ENCODE results near the gene ADORA1. TPM values are rescaled to one million over a fixed set of nuclear protein-coding genes. Genes with fewer than 3 reads are reported as not detected.

The ADORA1 gene
- total and polyA plus RNA-seq, 2 of the 4 experiments (the other 2 are of a cell fraction), result 0.36 to 0.56 TPM

- no TSS peak for BruUV-seq (replicated peaks)
- Histone ChIP-seq H3K9ac (ENCODE audit: low read depth, low read length) (no peak overlapping the region), H2AK9ac (replicated peaks; ENCODE audit: low read depth, low read length, poor library complexity) (no peak overlapping the region), H2BK120ac (ENCODE audit: low read depth, low read length) (no peak overlapping the region), H3K18ac (ENCODE audit: low read depth, low read length) (no peak overlapping the region), H3K9me1 (ENCODE audit: insufficient read depth, low read length) (no peaks in the 10 kb centered on the region), H3K4me3 (ENCODE audit: insufficient read depth, low read depth, low read length) (no peak overlapping the region), H3K23ac (ENCODE audit: low read depth, low read length) (no peak overlapping the region), H2AK5ac (ENCODE audit: low read depth, low read length) (peak overlapping the region; percentile 5; the same call in 1 of the 2 replicates), H3K79me1 (ENCODE audit: low read depth in 1 of 2, low read length in 2 of 2) (no peaks in the 10 kb centered on the region), H4K8ac (ENCODE audit: low read depth in 2 of 2, low read length in 2 of 2) (no peak overlapping the region), H4K5ac (ENCODE audit: low read depth, low read length) (no peak overlapping the region; the same call in 1 of the 2 replicates), H4K20me1 (ENCODE audit: insufficient read depth, low read length) (no peaks in the 10 kb centered on the region), H2BK5ac (ENCODE audit: low read depth, low read length, poor library complexity, severe bottlenecking) (no peak overlapping the region), H3K4me1 (ENCODE audit: control insufficient read depth, insufficient read depth, low read length) (peaks cover 21% of the 10 kb centered on the region), H2BK15ac (ENCODE audit: low read depth, low read length) (no peak overlapping the region; the same call in 2 of the 3 replicates), H3K36me3 (ENCODE audit: control insufficient read depth, insufficient read depth, low read length) (no peaks in the 10 kb centered on the region), H4K91ac (ENCODE audit: insufficient read depth, low read depth, low read length) (no peak overlapping the region), H3K9me3 (ENCODE audit: control insufficient read depth, insufficient read depth, low read length) (no peaks in the 10 kb centered on the region), H3K4me2 (ENCODE audit: low read depth, low read length) (no peak overlapping the region), H3K27me3 (ENCODE audit: control insufficient read depth, insufficient read depth, low read length) (peaks cover 1% of the 10 kb centered on the region; the same call in 1 of the 2 replicates), H2BK20ac (ENCODE audit: low read depth, low read length) (no peak overlapping the region), H3K56ac (ENCODE audit: extremely low read depth, insufficient read depth, low read length) (no peak overlapping the region), H3K27ac (ENCODE audit: insufficient read depth, low read length) (no peak overlapping the region), H3K4ac (ENCODE audit: low read depth, low read length) (no peak overlapping the region), H2AFZ (replicated peaks; ENCODE audit: low read length, poor library complexity) (peak overlapping the region; percentile 19), H3K14ac (replicated peaks; ENCODE audit: low read depth, low read length) (no peak overlapping the region)
- no peak for ATAC-seq (ENCODE audit: low read depth)
- POLR2A ChIA-PET (ENCODE audit: unreplicated experiment), result no interaction called here
- TF ChIP-seq CEBPB (IDR thresholded peaks at IDR 0.05; ENCODE audit: low read depth, low read length) (no peak), MXI1 (IDR thresholded peaks at IDR 0.05; ENCODE audit: borderline replicate concordance, low read depth, low read length) (no peak), ELK1 (IDR thresholded peaks at IDR 0.05; ENCODE audit: borderline replicate concordance, low read depth, low read length) (no peak)
- no peak for DNase-seq
- no CpG with 5 or more reads among the region's 2 CpGs for WGBS, 2 experiments (ENCODE audit: extremely low coverage in 2 of 2, insufficient read length in 1 of 2)
- dilution Hi-C loops (cut with HindIII; ENCODE audit: low sequenced_read_pairs, unreplicated experiment), result no loop called here
- intact Hi-C loops (cut with micrococcal nuclease), result no loop called here
- CTCF ChIA-PET, result interaction anchor here (0.9 kb wide), 1 partner anchor 166 kb away, joined by 3 read pairs; no protein-coding TSS in a partner anchor
- in situ Hi-C loops (cut with MboI; ENCODE audit: low sequenced_read_pairs), result no loop called here
Measured at GRCh38 chr1:203204756-203205155, 77.2 kb downstream of the ADORA1 start.

Measured in IMR-90 (cell line).